PC-3 (cell line): ENCODE data around the gene TTC28.

Experiments
- EZH2phosphoT487 ChIP-seq: fragments of 300-600 bp; sonication (generic); IDR thresholded peaks from 2 replicates; pipeline ENCODE4 v1.6.1; 2018; ENCODE audit warnings: mild to moderate bottlenecking, antibody characterized with exemption, low read length, borderline replicate concordance
- TF ChIP-seq, protein P1 (sequence below): fragments of 300-600 bp; sonication (generic); conservative IDR thresholded peaks from 2 replicates; pipeline ENCODE4 v1.5.1; 2017; ENCODE audit warnings: antibody characterized with exemption, low read depth, mild to moderate bottlenecking, low read length

DNA sequence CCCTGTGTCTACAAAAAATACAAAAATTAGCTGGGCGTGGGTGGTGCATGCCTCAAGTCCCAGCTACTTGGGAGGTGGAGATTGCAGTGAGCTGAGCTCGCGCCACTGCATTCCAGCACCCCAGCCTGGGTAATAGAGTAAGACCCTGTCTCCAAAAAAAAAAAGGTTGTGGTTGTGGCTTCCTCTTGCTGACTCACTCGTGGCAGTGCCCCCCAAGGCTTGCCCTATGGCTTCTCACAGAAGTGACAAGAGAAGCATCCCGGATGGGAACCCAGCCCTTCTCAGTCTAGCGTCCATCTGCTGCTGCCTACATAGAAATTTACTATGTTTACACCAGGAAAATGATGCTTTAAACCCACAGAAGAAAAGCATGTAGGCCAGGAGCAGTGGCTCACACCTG is 692.1 kb downstream of the TTC28 start:
- TF ChIP-seq, protein P1, sequence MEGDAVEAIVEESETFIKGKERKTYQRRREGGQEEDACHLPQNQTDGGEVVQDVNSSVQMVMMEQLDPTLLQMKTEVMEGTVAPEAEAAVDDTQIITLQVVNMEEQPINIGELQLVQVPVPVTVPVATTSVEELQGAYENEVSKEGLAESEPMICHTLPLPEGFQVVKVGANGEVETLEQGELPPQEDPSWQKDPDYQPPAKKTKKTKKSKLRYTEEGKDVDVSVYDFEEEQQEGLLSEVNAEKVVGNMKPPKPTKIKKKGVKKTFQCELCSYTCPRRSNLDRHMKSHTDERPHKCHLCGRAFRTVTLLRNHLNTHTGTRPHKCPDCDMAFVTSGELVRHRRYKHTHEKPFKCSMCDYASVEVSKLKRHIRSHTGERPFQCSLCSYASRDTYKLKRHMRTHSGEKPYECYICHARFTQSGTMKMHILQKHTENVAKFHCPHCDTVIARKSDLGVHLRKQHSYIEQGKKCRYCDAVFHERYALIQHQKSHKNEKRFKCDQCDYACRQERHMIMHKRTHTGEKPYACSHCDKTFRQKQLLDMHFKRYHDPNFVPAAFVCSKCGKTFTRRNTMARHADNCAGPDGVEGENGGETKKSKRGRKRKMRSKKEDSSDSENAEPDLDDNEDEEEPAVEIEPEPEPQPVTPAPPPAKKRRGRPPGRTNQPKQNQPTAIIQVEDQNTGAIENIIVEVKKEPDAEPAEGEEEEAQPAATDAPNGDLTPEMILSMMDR: no peak
- no peak for TF ChIP-seq EZH2phosphoT487
